AG04449 (cell line): Measurements from ENCODE around the gene MPL.

Source experiments
- CTCF ChIA-PET: fragments of 350-600 bp; formaldehyde crosslinking; extraction: SDS; loops from one replicate; lab custom pipeline; 2021; ENCODE audit warnings: antibody characterized with exemption; lab: Yijun Ruan, JAX
- POLR2A ChIA-PET: fragments of 400-600, 350-600 bp; formaldehyde crosslinking; extraction: SDS; loops from one replicate; lab custom pipeline; 2020; ENCODE audit warnings: antibody characterized with exemption, inconsistent platforms; lab: Yijun Ruan, JAX
- DNase-seq: peaks from one replicate; pipeline ENCODE4 v3.0.0-alpha.2; 2010; ENCODE audit warnings: low read depth, low spot score
- H3K4me3 ChIP-seq: 2 replicates; pipeline ENCODE4 v1.5.1; 2011; ENCODE audit warnings: low read depth, mild to moderate bottlenecking, control low read depth, low read length
- CTCF ChIP-seq: IDR thresholded peaks from one replicate; pipeline ENCODE4 v1.5.1; 2011; ENCODE audit warnings: mild to moderate bottlenecking, moderate library complexity, low read length, control low read depth, inconsistent platforms; ENCODE audit not compliant: insufficient read depth; ENCODE audit errors: missing control alignments

The MPL gene

GRCh38 chr1:43387976-43388599, 50.5 kb downstream of the MPL start:
- no peak for DNase-seq
- CTCF ChIA-PET = interaction anchor here (0.9 to 4.5 kb wide), 5 partner anchors 10 to 161 kb away, joined by 3 to 32 read pairs (median 4); no protein-coding TSS in a partner anchor
- no peak for TF ChIP-seq CTCF
- peak overlapping the region; percentile 98 for H3K4me3 ChIP-seq
- POLR2A ChIA-PET = interaction anchor here (0.6 to 1.8 kb wide), 3 partner anchors 10 to 383 kb away, joined by 3 to 8 read pairs (median 8); partner anchors contain the start of gene ELOVL1

GRCh38 chr1:43388613-43389012, 51.0 kb downstream of the MPL start:
- ChIA-PET POLR2A (interaction anchor here (0.6 to 1.8 kb wide), 6 partner anchors 10 to 383 kb away, joined by 3 to 8 read pairs (median 6); partner anchors contain the start of gene ELOVL1), CTCF (interaction anchor here (0.9 to 4.5 kb wide), 5 partner anchors 8 to 162 kb away, joined by 3 to 32 read pairs (median 3); no protein-coding TSS in a partner anchor)
- no peak for TF ChIP-seq CTCF
- DNase-seq = no peak
- H3K4me3 ChIP-seq = peak overlapping the region; percentile 98

- CTCF ChIA-PET = interaction anchor here (0.8 to 4.5 kb wide), 12 partner anchors 9 to 165 kb away, joined by 3 to 32 read pairs (median 4); no protein-coding TSS in a partner anchor
- no peak for TF ChIP-seq CTCF
- H3K4me3 ChIP-seq = peak within 1 kb of the TSS; percentile 98
- DNase-seq = peak; percentile 40
- POLR2A ChIA-PET = interaction anchor here (0.7 to 1.8 kb wide), 7 partner anchors 11 to 160 kb away, joined by 3 to 8 read pairs (median 6); partner anchors contain the start of gene ELOVL1
These were observed 52.0 kb downstream of the MPL start, which contains the start of the genes MED8 and SZT2 for GRCh38 chr1:43389326-43390313. TSS of gene MED8 (minus strand) at chr1:43389800. CDS start at chr1:43389764, 36 bp downstream. TSS of gene SZT2 (plus strand) at chr1:43389899. CDS start at chr1:43389969, 70 bp downstream.

- ChIA-PET POLR2A (interaction anchor here (0.7 kb wide), 1 partner anchor 436 kb away, joined by 4 read pairs; no protein-coding TSS in a partner anchor), CTCF (no interaction called here)
- TF ChIP-seq CTCF = no peak
- no peak overlapping the region for H3K4me3 ChIP-seq
- no peak for DNase-seq
These were observed 55.1 kb downstream of the MPL start for GRCh38 chr1:43392702-43393101.

GRCh38 chr1:43395523-43395922, 57.9 kb downstream of the MPL start:
- H3K4me3 ChIP-seq = no peak overlapping the region
- POLR2A ChIA-PET = no interaction called here
- DNase-seq = no peak
- CTCF ChIA-PET = interaction anchor here (1.2 to 1.3 kb wide), 2 partner anchors 19 to 156 kb away, joined by 3 to 6 read pairs; no protein-coding TSS in a partner anchor
- no peak for TF ChIP-seq CTCF
